Testis (tissue), 2 donors: ENCODE data around the gene APOA5.

Source experiments
- POLR2A ChIP-seq: fragments of 450-650 bp; IDR thresholded peaks from one replicate; pipeline ENCODE4 v1.6.1; 2017; ENCODE audit warnings: antibody characterized with exemption, mild to moderate bottlenecking, moderate library complexity
- TF ChIP-seq, protein P1 (sequence below), 3 experiments: fragments of 450-650 bp in 2 of 3; fragments of 200-600 bp in 1 of 3; sonication (generic) in 1 of 3; IDR thresholded peaks; one replicate each; pipeline ENCODE4 v1.5.1; 2016 to 2019; ENCODE audit warnings: antibody characterized with exemption in 3 of 3, mild to moderate bottlenecking in 2 of 3, moderate library complexity in 1 of 3

DNA sequence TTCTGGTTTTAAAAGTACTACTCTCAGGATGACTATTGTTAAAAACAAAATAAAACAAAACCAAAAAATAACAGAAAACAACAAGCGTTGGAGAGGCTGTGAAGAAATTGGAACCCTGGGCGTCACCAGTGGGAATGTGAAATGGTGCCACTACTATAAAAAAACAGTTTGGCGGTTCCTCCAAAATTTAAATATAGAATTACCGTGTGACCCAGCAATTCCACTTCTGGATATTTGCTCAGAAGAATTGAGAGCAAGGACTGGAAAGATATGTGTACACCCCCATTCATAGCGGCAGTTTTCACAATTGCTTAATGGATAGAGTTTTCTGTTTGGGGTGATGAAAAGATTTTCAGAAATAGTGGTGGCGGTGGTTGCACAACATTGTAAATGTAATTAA, 22.8 kb upstream of the APOA5 start:
- TF ChIP-seq, protein P1, sequence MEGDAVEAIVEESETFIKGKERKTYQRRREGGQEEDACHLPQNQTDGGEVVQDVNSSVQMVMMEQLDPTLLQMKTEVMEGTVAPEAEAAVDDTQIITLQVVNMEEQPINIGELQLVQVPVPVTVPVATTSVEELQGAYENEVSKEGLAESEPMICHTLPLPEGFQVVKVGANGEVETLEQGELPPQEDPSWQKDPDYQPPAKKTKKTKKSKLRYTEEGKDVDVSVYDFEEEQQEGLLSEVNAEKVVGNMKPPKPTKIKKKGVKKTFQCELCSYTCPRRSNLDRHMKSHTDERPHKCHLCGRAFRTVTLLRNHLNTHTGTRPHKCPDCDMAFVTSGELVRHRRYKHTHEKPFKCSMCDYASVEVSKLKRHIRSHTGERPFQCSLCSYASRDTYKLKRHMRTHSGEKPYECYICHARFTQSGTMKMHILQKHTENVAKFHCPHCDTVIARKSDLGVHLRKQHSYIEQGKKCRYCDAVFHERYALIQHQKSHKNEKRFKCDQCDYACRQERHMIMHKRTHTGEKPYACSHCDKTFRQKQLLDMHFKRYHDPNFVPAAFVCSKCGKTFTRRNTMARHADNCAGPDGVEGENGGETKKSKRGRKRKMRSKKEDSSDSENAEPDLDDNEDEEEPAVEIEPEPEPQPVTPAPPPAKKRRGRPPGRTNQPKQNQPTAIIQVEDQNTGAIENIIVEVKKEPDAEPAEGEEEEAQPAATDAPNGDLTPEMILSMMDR (IDR thresholded peaks at IDR 0.05): no peak
- no peak for TF ChIP-seq POLR2A
